K562 (cell line): ENCODE data around the gene GOLIM4. TPM values are rescaled to one million over a fixed set of nuclear protein-coding genes. Genes with fewer than 3 reads are reported as not detected.
A peak's percentile ranks its signal among the peaks of the same experiment; 100 is the strongest.

Experiments used
- ADNP ChIP-seq: fragments of 200-800 bp; sonication (Bioruptor generic); IDR thresholded peaks from 2 replicates; pipeline ENCODE4 v1.6.1; 2016; ENCODE audit warnings: missing genetic modification characterization, missing compliant biosample characterization
- ARHGAP35 ChIP-seq: fragments of 450-650 bp; IDR thresholded peaks from 2 replicates; pipeline ENCODE4 v1.6.1; 2018; ENCODE audit not compliant: partially characterized antibody
- BRD9 ChIP-seq: fragments of 450-650 bp; IDR thresholded peaks from 2 replicates; pipeline ENCODE4 v1.6.1; 2018; ENCODE audit warnings: low read depth; ENCODE audit not compliant: partially characterized antibody
- CHD4 ChIP-seq: fragments of 200-600 bp; sonication (generic); IDR thresholded peaks from 3 replicates; pipeline ENCODE4 v1.6.1; 2012; ENCODE audit warnings: low read depth, mild to moderate bottlenecking, mixed read lengths, low read length, inconsistent platforms; ENCODE audit not compliant: insufficient read depth, insufficient replicate concordance, poor library complexity, severe bottlenecking
- DACH1 ChIP-seq: fragments of 450-650 bp; IDR thresholded peaks from 2 replicates; pipeline ENCODE4 v1.6.1; 2018; ENCODE audit not compliant: partially characterized antibody
- ESRRA ChIP-seq: fragments of 450-650 bp; IDR thresholded peaks from 2 replicates; pipeline ENCODE4 v1.6.1; 2014; ENCODE audit warnings: low read depth, mild to moderate bottlenecking, moderate library complexity, borderline replicate concordance
- HEY1 ChIP-seq: fragments of 250-450 bp; sonication (Bioruptor Pico); IDR thresholded peaks from 2 replicates; pipeline ENCODE4 v1.5.0; 2020; ENCODE audit warnings: mild to moderate bottlenecking, moderate library complexity, borderline replicate concordance
- JUNB ChIP-seq: fragments of 450-650 bp; formaldehyde crosslinking; conservative IDR thresholded peaks from 2 replicates; pipeline ENCODE4 v1.4.0; 2020; ENCODE audit warnings: mild to moderate bottlenecking
- KAT8 ChIP-seq: fragments of 450-650 bp; IDR thresholded peaks from 2 replicates; pipeline ENCODE4 v1.6.1; 2016; ENCODE audit warnings: low read depth, mild to moderate bottlenecking
- PRPF4 ChIP-seq: fragments of 200-400 bp; formaldehyde crosslinking; IDR thresholded peaks from one replicate; pipeline ENCODE4 v1.6.1; 2017; ENCODE audit warnings: low read length, low read depth, mild to moderate bottlenecking; ENCODE audit not compliant: insufficient read depth, poor library complexity, severe bottlenecking
- SMAD3 ChIP-seq: fragments of 450-650 bp; formaldehyde crosslinking; conservative IDR thresholded peaks from 2 replicates; pipeline ENCODE4 v1.4.0; 2020; ENCODE audit warnings: mild to moderate bottlenecking
- TRIM28 ChIP-seq: fragments of 450-650 bp; IDR thresholded peaks from 2 replicates; pipeline ENCODE4 v1.6.1; 2017
- ZNF589 ChIP-seq: fragments of 200-800 bp; sonication (Bioruptor generic); IDR thresholded peaks from 2 replicates; pipeline ENCODE4 v1.6.1; 2016; ENCODE audit warnings: low read depth, missing genetic modification characterization, missing compliant biosample characterization
- polyA plus RNA-seq, 8 experiments: library from polyadenylated mRNA; depleted of rRNA in 4 of 8; stranded (reverse) in 5 of 8; unstranded in 3 of 8; fragments of >200 nt; fragmentation: Nextera tagmentation in 2 of 8; fragmentation: Illumina TruSeq in 1 of 8; extraction: Ambion mirVana in 2 of 8; extraction: Trizol in 1 of 8; gene quantifications; 2 replicates each; pipeline versions ENCODE4 v1.2.1 to v1.2.3, GENCODE V29; 2011 to 2014; ENCODE audit warnings: inconsistent platforms in 1 of 8, missing spikeins in 1 of 8
- total RNA-seq, 7 experiments: library from RNA; depleted of rRNA in 6 of 7; stranded (reverse); fragments of >200 nt in 6 of 7; fragmentation: Illumina TruSeq in 2 of 7; extraction: Trizol in 2 of 7; gene quantifications; 2 replicates each; pipeline versions ENCODE4 v1.2.1 to v1.2.3, GENCODE V29; 2011 to 2021; ENCODE audit warnings: low replicate concordance in 1 of 7
- TF ChIP-seq, protein P1 (sequence below): fragments of 250-450 bp; sonication (Bioruptor Pico); IDR thresholded peaks from 2 replicates; pipeline ENCODE4 v1.6.1; 2021; ENCODE audit warnings: mild to moderate bottlenecking
- TF ChIP-seq, protein P2 (sequence below): fragments of 450-650 bp; formaldehyde crosslinking; IDR thresholded peaks from 2 replicates; pipeline ENCODE4 v1.4.0; 2020; ENCODE audit warnings: mild to moderate bottlenecking, moderate library complexity
- TF ChIP-seq, protein P3 (sequence below): fragments of 200-800 bp; sonication (Bioruptor generic); IDR thresholded peaks from 2 replicates; pipeline ENCODE4 v1.6.1; 2016; ENCODE audit warnings: missing genetic modification characterization, missing compliant biosample characterization
- TF ChIP-seq, protein P4 (sequence below): sonication (generic); formaldehyde crosslinking; IDR thresholded peaks from 2 replicates; pipeline ENCODE4 v1.8.1; 2023; ENCODE audit warnings: mild to moderate bottlenecking, missing genetic modification reagents

Gene GOLIM4
- total and polyA plus RNA-seq, 9 of the 15 experiments (the other 6 are each of a cell fraction or from before 2014, with no cell fraction given), result 9.3 to 39.4 (median 31.0) TPM

GRCh38 chr3:168095611-168096209 is at the start of gene GOLIM4 (continued):
- TF ChIP-seq, protein P1, sequence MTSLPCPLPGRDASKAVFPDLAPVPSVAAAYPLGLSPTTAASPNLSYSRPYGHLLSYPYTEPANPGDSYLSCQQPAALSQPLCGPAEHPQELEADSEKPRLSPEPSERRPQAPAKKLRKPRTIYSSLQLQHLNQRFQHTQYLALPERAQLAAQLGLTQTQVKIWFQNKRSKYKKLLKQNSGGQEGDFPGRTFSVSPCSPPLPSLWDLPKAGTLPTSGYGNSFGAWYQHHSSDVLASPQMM (CRISPR knock-in tag), result no peak
- TF ChIP-seq CHD4 (no peak), ADNP (tag) (no peak), PRPF4 (no peak), TRIM28 (no peak), ESRRA (no peak), KAT8 (no peak), ARHGAP35 (no peak), DACH1 (no peak), JUNB (CRISPR knock-in tag) (no peak), BRD9 (no peak), SMAD3 (CRISPR knock-in tag) (no peak), HEY1 (CRISPR knock-in tag) (no peak), ZNF589 (CRISPR knock-in tag) (no peak)
- TF ChIP-seq, protein P2, sequence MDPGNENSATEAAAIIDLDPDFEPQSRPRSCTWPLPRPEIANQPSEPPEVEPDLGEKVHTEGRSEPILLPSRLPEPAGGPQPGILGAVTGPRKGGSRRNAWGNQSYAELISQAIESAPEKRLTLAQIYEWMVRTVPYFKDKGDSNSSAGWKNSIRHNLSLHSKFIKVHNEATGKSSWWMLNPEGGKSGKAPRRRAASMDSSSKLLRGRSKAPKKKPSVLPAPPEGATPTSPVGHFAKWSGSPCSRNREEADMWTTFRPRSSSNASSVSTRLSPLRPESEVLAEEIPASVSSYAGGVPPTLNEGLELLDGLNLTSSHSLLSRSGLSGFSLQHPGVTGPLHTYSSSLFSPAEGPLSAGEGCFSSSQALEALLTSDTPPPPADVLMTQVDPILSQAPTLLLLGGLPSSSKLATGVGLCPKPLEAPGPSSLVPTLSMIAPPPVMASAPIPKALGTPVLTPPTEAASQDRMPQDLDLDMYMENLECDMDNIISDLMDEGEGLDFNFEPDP (CRISPR knock-in tag), result no peak
- TF ChIP-seq, protein P3, sequence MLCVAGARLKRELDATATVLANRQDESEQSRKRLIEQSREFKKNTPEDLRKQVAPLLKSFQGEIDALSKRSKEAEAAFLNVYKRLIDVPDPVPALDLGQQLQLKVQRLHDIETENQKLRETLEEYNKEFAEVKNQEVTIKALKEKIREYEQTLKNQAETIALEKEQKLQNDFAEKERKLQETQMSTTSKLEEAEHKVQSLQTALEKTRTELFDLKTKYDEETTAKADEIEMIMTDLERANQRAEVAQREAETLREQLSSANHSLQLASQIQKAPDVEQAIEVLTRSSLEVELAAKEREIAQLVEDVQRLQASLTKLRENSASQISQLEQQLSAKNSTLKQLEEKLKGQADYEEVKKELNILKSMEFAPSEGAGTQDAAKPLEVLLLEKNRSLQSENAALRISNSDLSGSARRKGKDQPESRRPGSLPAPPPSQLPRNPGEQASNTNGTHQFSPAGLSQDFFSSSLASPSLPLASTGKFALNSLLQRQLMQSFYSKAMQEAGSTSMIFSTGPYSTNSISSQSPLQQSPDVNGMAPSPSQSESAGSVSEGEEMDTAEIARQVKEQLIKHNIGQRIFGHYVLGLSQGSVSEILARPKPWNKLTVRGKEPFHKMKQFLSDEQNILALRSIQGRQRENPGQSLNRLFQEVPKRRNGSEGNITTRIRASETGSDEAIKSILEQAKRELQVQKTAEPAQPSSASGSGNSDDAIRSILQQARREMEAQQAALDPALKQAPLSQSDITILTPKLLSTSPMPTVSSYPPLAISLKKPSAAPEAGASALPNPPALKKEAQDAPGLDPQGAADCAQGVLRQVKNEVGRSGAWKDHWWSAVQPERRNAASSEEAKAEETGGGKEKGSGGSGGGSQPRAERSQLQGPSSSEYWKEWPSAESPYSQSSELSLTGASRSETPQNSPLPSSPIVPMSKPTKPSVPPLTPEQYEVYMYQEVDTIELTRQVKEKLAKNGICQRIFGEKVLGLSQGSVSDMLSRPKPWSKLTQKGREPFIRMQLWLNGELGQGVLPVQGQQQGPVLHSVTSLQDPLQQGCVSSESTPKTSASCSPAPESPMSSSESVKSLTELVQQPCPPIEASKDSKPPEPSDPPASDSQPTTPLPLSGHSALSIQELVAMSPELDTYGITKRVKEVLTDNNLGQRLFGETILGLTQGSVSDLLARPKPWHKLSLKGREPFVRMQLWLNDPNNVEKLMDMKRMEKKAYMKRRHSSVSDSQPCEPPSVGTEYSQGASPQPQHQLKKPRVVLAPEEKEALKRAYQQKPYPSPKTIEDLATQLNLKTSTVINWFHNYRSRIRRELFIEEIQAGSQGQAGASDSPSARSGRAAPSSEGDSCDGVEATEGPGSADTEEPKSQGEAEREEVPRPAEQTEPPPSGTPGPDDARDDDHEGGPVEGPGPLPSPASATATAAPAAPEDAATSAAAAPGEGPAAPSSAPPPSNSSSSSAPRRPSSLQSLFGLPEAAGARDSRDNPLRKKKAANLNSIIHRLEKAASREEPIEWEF, result no peak
- TF ChIP-seq, protein P4, sequence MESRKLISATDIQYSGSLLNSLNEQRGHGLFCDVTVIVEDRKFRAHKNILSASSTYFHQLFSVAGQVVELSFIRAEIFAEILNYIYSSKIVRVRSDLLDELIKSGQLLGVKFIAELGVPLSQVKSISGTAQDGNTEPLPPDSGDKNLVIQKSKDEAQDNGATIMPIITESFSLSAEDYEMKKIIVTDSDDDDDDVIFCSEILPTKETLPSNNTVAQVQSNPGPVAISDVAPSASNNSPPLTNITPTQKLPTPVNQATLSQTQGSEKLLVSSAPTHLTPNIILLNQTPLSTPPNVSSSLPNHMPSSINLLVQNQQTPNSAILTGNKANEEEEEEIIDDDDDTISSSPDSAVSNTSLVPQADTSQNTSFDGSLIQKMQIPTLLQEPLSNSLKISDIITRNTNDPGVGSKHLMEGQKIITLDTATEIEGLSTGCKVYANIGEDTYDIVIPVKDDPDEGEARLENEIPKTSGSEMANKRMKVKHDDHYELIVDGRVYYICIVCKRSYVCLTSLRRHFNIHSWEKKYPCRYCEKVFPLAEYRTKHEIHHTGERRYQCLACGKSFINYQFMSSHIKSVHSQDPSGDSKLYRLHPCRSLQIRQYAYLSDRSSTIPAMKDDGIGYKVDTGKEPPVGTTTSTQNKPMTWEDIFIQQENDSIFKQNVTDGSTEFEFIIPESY (CRISPR knock-in tag), result peak; percentile 78
